Gastroesophageal sphincter (tissue), 4 donors: ENCODE results near the gene AREL1. TPM values are rescaled to one million over a fixed set of nuclear protein-coding genes. Genes with fewer than 3 reads are reported as not detected.

Source experiments
- ATAC-seq: fragments of 150-250 bp; one replicate; pipeline ENCODE4 v1.9.1; 2016; ENCODE audit warnings: mild to moderate bottlenecking, moderate library complexity
- H3K27ac ChIP-seq, 4 donors: fragments of 200-600 bp; sonication (generic) in 3 of 4; 1 replicate in 3 of 4; 2 replicates in 1 of 4; pipeline ENCODE4 v1.5.1; 2016 to 2019
- H3K27me3 ChIP-seq: fragments of 200-600 bp; sonication (generic); one replicate; pipeline ENCODE4 v1.5.1; 2019
- H3K36me3 ChIP-seq, 2 donors: fragments of 200-600 bp; sonication (generic); one replicate each; pipeline ENCODE4 v1.5.1; 2019; ENCODE audit warnings: control low read depth in 1 of 2
- H3K4me1 ChIP-seq, 3 donors: fragments of 200-600 bp; sonication (generic); 1 replicate in 2 of 3; 2 replicates in 1 of 3; pipeline ENCODE4 v1.5.1; 2016 to 2019; ENCODE audit warnings: control low read depth in 2 of 3
- H3K4me3 ChIP-seq, 2 donors: fragments of 200-600 bp; sonication (generic); one replicate each; pipeline ENCODE4 v1.5.1; 2019; ENCODE audit warnings: mild to moderate bottlenecking in 1 of 2, moderate library complexity in 1 of 2
- H3K9me3 ChIP-seq, 3 donors: fragments of 200-600 bp; sonication (generic); one replicate each; pipeline ENCODE4 v1.5.1; 2017 to 2019; ENCODE audit warnings: control low read depth in 2 of 3
- CTCF ChIP-seq, 4 experiments: fragments of 200-600 bp in 2 of 4; fragments of 450-650 bp in 2 of 4; sonication (generic) in 1 of 4; IDR thresholded peaks; one replicate each; pipeline ENCODE4 v1.5.1; 2017 to 2019; ENCODE audit warnings: antibody characterized with exemption in 4 of 4, mild to moderate bottlenecking in 2 of 4, moderate library complexity in 2 of 4
- EP300 ChIP-seq: sonication (generic); formaldehyde crosslinking; IDR thresholded peaks from one replicate; pipeline ENCODE4 v1.6.1; 2017; ENCODE audit warnings: antibody characterized with exemption, mild to moderate bottlenecking
- POLR2A ChIP-seq, 2 donors: fragments of 450-650 bp; IDR thresholded peaks; one replicate each; pipeline ENCODE4 v1.6.1; 2017; ENCODE audit warnings: antibody characterized with exemption in 2 of 2, mild to moderate bottlenecking in 2 of 2, moderate library complexity in 1 of 2
- POLR2AphosphoS5 ChIP-seq: sonication (generic); formaldehyde crosslinking; IDR thresholded peaks from one replicate; pipeline ENCODE4 v1.6.1; 2017; ENCODE audit warnings: antibody characterized with exemption
- WGBS, 2 donors: methylation state at CpG; one replicate each; pipeline ENCODE4 v1.1.5; 2018; ENCODE audit warnings: low coverage in 1 of 2; 5-methylcytosine and 5-hydroxymethylcytosine counted together
- total RNA-seq, 4 donors: library from RNA; depleted of rRNA; stranded (reverse); fragments of >200 nt; gene quantifications; one replicate each; pipeline ENCODE4 v1.1.0, GENCODE V29; 2016

AREL1 gene
- total RNA-seq, 4 donors from 2014 or later, result 14.3 to 39.9 (median 19.9) TPM

GRCh38 chr14:74637178-74637550 is 75.7 kb downstream of the AREL1 start:
- Histone ChIP-seq H3K9me3 (no peaks in the 10 kb centered on the region), H3K4me1 (peaks cover 0 to 23% (median 7%) of the 10 kb centered on the region in 3 donors), H3K27ac (no peak overlapping the region), H3K36me3 (no peaks in the 10 kb centered on the region), H3K27me3 (peaks cover 29% of the 10 kb centered on the region), H3K4me3 (no peak overlapping the region)
- WGBS, 2 donors, result 83% methylated on average over 1 of the region's 3 CpGs; no CpG with 5 or more reads in 1 of the 2 donors
- ATAC-seq, result no peak
- no peak for TF ChIP-seq POLR2AphosphoS5
- no peak for TF ChIP-seq POLR2A (IDR thresholded peaks at IDR 0.05)
- TF ChIP-seq CTCF (IDR thresholded peaks at IDR 0.05), result no peak
- no peak for TF ChIP-seq EP300

GRCh38 chr14:74636424-74637177 is 76.3 kb downstream of the AREL1 start:
- 60 to 96% methylated on average over 1 to 5 of the region's 10 CpGs for WGBS, 2 donors
- H3K4me3 ChIP-seq, result no peak overlapping the region
- peaks cover 0 to 23% (median 7%) of the 10 kb centered on the region in 3 donors for H3K4me1 ChIP-seq
- no peaks in the 10 kb centered on the region for H3K9me3 ChIP-seq
- ATAC-seq, result no peak
- H3K36me3 ChIP-seq, result no peaks in the 10 kb centered on the region
- TF ChIP-seq EP300 (no peak), POLR2A (IDR thresholded peaks at IDR 0.05) (no peak), CTCF (IDR thresholded peaks at IDR 0.05) (no peak), POLR2AphosphoS5 (no peak)
- peaks cover 24% of the 10 kb centered on the region for H3K27me3 ChIP-seq
- H3K27ac ChIP-seq, result no peak overlapping the region

- TF ChIP-seq CTCF (IDR thresholded peaks at IDR 0.05), result no peak
- TF ChIP-seq POLR2A (IDR thresholded peaks at IDR 0.05), result no peak
- no peak for TF ChIP-seq EP300
- no peak for TF ChIP-seq POLR2AphosphoS5
- Histone ChIP-seq H3K9me3 (no peaks in the 10 kb centered on the region), H3K36me3 (no peaks in the 10 kb centered on the region), H3K27ac (no peak overlapping the region), H3K27me3 (peaks cover 20% of the 10 kb centered on the region), H3K4me1 (peaks cover 0 to 20% (median 7%) of the 10 kb centered on the region in 3 donors), H3K4me3 (no peak overlapping the region)
- WGBS, 2 donors, result 79 to 80% methylated on average over 2 to 3 of the region's 3 CpGs
- no peak for ATAC-seq
These were observed 77.0 kb downstream of the AREL1 start for GRCh38 chr14:74635847-74636246.

- Histone ChIP-seq H3K9me3 (no peaks in the 10 kb centered on the region), H3K4me3 (no peak overlapping the region), H3K27ac (no peak overlapping the region), H3K4me1 (peaks cover 0 to 14% (median 7%) of the 10 kb centered on the region in 3 donors), H3K27me3 (peaks cover 12% of the 10 kb centered on the region), H3K36me3 (no peaks in the 10 kb centered on the region)
- no peak for ATAC-seq
- 69 to 100% methylated on average over 1 to 2 of the region's 2 CpGs for WGBS, 2 donors
- TF ChIP-seq EP300, result no peak
- TF ChIP-seq CTCF (IDR thresholded peaks at IDR 0.05), result no peak
- TF ChIP-seq POLR2A (IDR thresholded peaks at IDR 0.05), result no peak
- no peak for TF ChIP-seq POLR2AphosphoS5
These were observed 77.9 kb downstream of the AREL1 start for GRCh38 chr14:74634964-74635363.

- Histone ChIP-seq H3K4me1 (peaks cover 0 to 14% (median 7%) of the 10 kb centered on the region in 3 donors), H3K4me3 (no peak overlapping the region), H3K9me3 (no peaks in the 10 kb centered on the region), H3K36me3 (no peaks in the 10 kb centered on the region), H3K27ac (no peak overlapping the region), H3K27me3 (peaks cover 12% of the 10 kb centered on the region)
- WGBS, 2 donors, result 86% methylated on average over 1 of the region's 1 CpG; no CpG with 5 or more reads in 1 of the 2 donors
- no peak for ATAC-seq
- TF ChIP-seq CTCF (IDR thresholded peaks at IDR 0.05) (no peak), POLR2AphosphoS5 (no peak), POLR2A (IDR thresholded peaks at IDR 0.05) (no peak), EP300 (no peak)
These were observed 78.4 kb downstream of the AREL1 start for GRCh38 chr14:74634481-74634880.
